GF-D8 (cell line): ENCODE results near the gene RARB.

Source experiments
- DNase-seq: peaks from one replicate; lab custom pipeline; 2025; lab: John Stamatoyannopoulos, UW

RARB gene

GRCh38 chr3:25448750-25449692 is 21.0 kb downstream of the RARB start:
- DNase-seq: no peak

DNA sequence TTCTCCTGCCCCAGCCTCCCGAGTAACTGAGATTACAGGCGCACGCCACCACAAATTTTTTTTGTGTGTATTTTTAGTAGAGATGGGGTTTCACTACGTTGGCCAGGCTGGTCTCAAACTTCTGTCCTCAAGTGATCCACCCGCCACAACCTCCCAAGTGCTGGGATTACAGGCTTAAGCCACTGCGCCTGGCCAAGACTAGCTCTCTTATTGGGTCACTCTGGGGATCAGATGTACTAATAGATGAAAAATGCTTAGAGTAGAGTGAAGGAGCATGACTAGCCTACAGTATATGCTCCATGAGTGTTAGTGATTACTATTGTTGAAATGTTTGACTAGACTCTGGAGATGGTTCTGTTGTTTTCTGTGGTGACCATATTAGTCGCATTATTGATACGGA is 21.8 kb downstream of the RARB start:
- DNase-seq: no peak

GRCh38 chr3:25452192-25452591 is 24.1 kb downstream of the RARB start:
- DNase-seq: no peak

DNA sequence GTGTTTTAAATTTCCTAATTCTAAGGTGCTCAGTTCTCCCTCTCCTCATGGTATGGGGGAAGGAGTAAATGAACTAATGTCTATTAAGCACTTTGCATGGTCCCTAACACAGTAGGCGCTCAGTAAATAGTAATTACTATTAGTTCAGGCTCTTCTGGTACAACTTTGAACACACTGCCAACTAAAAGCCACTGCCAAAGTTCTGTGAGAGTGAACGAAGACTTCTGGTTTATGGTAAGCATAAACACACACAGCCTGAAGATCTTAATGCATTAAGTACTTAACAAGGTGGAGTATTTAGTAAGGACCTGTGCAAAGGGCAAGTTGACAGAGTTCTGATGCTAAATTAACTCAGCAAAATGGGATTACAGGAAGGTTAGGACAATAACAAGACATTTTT is 24.7 kb downstream of the RARB start:
- DNase-seq: no peak

GRCh38 chr3:25453619-25454004 is 25.5 kb downstream of the RARB start:
- DNase-seq: no peak

- no peak for DNase-seq
These were observed 26.2 kb downstream of the RARB start for GRCh38 chr3:25454005-25454927.

DNA sequence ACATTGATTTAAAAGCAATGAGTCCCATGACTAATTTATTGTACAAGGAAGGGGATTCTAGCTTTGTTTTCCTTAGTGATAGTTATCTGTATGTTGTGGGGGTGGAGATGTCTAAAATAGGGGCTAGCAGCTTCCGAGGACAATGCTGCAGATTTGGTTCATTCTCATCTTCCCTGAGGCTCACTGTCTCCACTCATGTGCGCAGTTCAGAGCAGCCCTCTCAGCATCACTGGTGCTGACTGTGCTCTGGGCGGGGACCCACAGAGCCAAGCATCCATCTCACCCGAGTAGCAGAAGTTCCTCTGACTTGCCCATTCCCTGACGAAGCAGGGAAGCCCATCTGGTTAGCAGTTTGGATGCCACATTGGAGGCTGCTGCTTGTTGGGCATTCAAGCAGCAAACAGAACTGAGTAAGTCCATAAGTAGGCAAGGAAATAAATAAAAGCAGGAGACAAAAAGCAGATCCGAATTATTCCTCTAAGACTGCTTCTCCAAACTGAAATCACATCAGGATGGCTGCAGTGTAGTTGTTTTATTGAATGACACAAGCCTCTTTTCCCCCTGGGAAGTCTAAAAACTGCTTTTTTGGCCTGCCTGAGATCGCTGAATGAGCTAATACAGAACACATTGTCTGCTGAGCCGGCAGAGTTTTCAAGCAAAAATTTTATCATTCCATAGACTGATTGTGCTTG is 27.5 kb downstream of the RARB start:
- DNase-seq: no peak

GRCh38 chr3:25456723-25457670 is 28.9 kb downstream of the RARB start:
- DNase-seq: no peak

GRCh38 chr3:25457671-25458419 is 29.8 kb downstream of the RARB start:
- no peak for DNase-seq

- no peak for DNase-seq
These were observed 30.4 kb downstream of the RARB start for GRCh38 chr3:25458420-25458814.

GRCh38 chr3:25460751-25461150 is 32.7 kb downstream of the RARB start:
- DNase-seq: no peak

DNA sequence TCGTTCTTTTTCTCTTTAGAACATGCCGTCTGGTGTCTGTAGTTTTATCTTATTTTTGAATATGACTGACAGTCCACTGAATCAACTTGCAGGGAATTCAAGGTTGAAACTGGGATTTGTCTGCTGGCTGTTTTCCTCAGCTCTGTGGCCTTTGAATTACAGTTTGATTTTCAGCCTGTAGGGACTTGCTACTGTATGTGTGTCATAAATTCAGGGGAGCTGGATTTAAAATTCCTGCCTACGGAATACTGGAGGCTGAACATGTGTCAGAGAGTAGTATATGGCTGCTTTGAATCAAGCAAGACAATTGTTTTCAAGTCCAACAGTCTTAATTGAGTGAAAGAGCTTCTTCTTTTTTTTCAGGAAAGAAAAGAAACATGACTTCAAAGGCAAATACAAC is 33.9 kb downstream of the RARB start:
- no peak for DNase-seq

- no peak for DNase-seq
These were observed 34.4 kb downstream of the RARB start for GRCh38 chr3:25462495-25462894.

DNA sequence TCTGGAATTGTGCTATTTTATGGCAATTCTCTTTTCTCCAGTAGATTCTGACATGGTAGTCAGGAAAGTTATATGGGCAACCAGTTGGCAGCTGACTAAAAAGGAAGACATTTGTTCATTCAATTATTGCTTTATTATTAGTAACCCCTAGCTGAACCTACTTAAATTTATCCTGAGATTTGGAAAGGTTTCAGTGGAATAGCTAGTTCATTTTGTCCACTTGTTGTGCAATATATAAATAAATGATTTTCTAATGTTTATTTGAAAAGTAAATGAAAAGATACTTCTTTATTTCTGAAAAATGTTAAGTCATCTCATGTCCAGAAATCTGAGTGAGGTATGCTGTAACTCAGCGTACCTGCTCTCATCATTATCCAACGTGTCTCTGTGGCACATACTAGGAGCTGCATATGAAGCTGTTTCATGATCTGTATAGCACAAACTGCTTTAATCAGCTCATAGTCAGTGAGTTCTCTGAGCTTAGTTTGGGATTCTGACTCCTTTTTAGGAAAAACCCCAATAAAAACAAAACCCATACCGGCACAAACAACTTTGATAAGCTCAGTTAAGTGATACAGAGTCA is 35.9 kb downstream of the RARB start:
- DNase-seq: no peak

DNA sequence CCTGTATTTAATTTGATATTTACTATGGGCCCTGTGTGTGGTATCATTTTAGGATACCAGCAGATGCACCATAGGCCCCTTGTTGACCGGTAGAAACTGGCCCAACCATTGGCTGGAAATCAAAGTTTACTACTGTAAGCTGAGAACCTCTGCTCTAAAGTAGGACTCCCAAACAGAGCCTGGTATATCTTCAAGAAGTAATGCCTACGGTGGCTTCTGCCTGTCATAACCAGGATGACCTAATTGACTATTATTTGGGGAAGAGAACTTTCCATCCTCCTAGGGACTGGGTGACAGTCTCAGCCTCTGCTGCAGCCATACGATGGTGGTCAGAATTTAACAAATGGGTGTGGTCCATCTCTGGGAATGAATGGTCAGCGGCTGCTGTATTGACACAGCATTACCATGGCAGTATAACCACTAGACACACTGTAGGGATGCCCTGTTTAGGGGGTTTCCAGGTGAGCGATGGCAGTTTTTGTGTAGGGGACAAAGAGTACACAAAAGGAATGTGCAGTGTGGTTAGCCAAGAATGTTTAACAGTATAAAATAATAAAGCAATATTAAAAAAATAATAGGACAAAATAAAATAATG is 37.3 kb downstream of the RARB start:
- DNase-seq: no peak

- no peak for DNase-seq
These were observed 40.8 kb downstream of the RARB start for GRCh38 chr3:25468866-25469319.

GRCh38 chr3:25469558-25469957 is 41.5 kb downstream of the RARB start:
- DNase-seq: no peak

DNA sequence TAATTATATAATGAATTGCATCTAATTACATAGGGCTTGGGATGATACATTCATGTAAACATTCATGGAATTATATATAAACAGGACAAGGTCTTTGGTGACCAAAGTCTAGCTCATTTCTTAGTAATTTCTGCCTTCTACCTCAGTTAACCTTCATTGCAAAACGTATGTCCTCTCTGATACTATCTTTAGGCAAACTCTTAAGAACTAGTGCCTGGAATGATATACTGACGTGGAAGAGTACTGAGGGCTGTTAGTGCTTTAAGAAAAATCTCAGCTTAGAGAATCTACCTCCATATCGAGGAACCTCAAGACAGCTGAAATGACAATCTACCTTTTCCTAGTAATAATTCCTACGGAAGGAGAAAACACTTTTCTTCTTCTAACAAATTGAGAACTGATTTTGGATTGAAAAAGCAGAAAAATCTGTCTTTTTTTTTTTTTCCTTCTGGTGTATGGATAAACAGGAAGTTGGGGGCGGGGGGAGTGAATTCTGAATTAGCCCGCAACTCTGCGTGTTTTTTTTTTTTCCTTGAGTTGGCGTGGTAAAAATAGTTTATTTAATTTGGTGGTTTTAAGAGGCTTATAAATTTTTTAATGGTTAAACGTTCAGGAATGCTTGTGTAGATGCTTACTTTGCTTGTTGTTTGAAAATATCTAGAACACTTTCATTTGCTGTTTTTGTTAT is 43.2 kb downstream of the RARB start:
- no peak for DNase-seq

DNA sequence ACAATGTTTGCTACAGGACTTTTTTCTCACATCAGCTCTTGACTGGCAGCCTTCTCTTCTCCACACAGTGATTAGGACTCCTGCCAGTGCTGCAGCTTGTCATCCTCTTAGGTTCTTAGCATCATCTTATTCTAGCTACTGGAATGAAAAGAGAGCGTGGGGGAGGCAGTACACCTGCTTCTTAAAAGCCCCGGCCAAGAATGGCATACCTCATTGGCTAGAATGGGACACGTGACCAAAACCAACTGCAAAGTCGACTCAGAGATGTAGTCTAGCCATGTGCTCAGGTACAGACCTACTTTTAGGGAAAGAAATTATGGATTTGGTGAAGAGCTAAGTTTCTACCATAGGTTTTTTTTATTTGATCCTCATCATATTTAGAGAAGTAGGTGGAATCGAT is 44.1 kb downstream of the RARB start:
- DNase-seq: no peak
